NCI-H1694 (cell line): Measurements from ENCODE around the gene ACOT2.
"Not testable (repeated sequence)": the region's sequence is repeated elsewhere in the genome, so short reads cannot be mapped to it uniquely, and the experiment has no call there.

ENCODE experiments used
- DNase-seq: peaks from one replicate; lab custom pipeline; 2025; lab: John Stamatoyannopoulos, UW

The ACOT2 gene

GRCh38 chr14:73569185-73569958, at the start of gene ACOT2:
Gene ACOT2, plus strand, starts transcription at chr14:73569213. Its CDS starts 28 bp downstream, at chr14:73569241.
- peak; percentile 97 for DNase-seq

GRCh38 chr14:73521229-73521628, 47.8 kb upstream of the ACOT2 start:
- DNase-seq, result no peak

- no peak for DNase-seq
Observed at GRCh38 chr14:73524493-73524892, 44.5 kb upstream of the ACOT2 start.

GRCh38 chr14:73526036-73526984, 42.7 kb upstream of the ACOT2 start:
- no peak for DNase-seq

GRCh38 chr14:73529356-73529755, 39.7 kb upstream of the ACOT2 start:
- DNase-seq, result not testable (repeated sequence)

- not testable (repeated sequence) for DNase-seq
Observed at GRCh38 chr14:73531971-73532370, 37.0 kb upstream of the ACOT2 start.

GRCh38 chr14:73537244-73538045, 31.6 kb upstream of the ACOT2 start:
- DNase-seq, result not testable (repeated sequence)

GRCh38 chr14:73539017-73539416, 30.0 kb upstream of the ACOT2 start:
- DNase-seq, result not testable (repeated sequence)

- not testable (repeated sequence) for DNase-seq
Observed at GRCh38 chr14:73542961-73543360, 26.1 kb upstream of the ACOT2 start.

GRCh38 chr14:73545353-73545752, 23.7 kb upstream of the ACOT2 start:
- DNase-seq, result not testable (repeated sequence)

- DNase-seq, result not testable (repeated sequence)
Observed at GRCh38 chr14:73549097-73549496, 19.9 kb upstream of the ACOT2 start.

- not testable (repeated sequence) for DNase-seq
Observed at GRCh38 chr14:73549889-73550524, 19.0 kb upstream of the ACOT2 start.

GRCh38 chr14:73553845-73554244, 15.2 kb upstream of the ACOT2 start:
- no peak for DNase-seq

- not testable (repeated sequence) for DNase-seq
Observed at GRCh38 chr14:73557201-73557600, 11.8 kb upstream of the ACOT2 start.

GRCh38 chr14:73558238-73558637, 10.8 kb upstream of the ACOT2 start:
- not testable (repeated sequence) for DNase-seq

- not testable (repeated sequence) for DNase-seq
Observed at GRCh38 chr14:73562256-73562655, 6.8 kb upstream of the ACOT2 start.

GRCh38 chr14:73562696-73563095, 6.3 kb upstream of the ACOT2 start:
- not testable (repeated sequence) for DNase-seq

GRCh38 chr14:73566431-73566830, 2.6 kb upstream of the ACOT2 start:
- DNase-seq, result not testable (repeated sequence)

- DNase-seq, result not testable (repeated sequence)
Observed at GRCh38 chr14:73566935-73567334, 2.1 kb upstream of the ACOT2 start.

- DNase-seq, result no peak
Observed at GRCh38 chr14:73567358-73567757, 1.7 kb upstream of the ACOT2 start.
